HG03342 (cell line): ENCODE results near the gene CACNG3.
"Not testable (repeated sequence)": the region's sequence is repeated elsewhere in the genome, so short reads cannot be mapped to it uniquely, and the experiment has no call there.

Source experiments
- ATAC-seq: cut with Tn5 transposase; IDR thresholded peaks from one replicate; pipeline ENCODE4 v1.9.1; 2021; ENCODE audit warnings: mild to moderate bottlenecking, moderate library complexity; ENCODE audit not compliant: unreplicated experiment

The CACNG3 gene

DNA sequence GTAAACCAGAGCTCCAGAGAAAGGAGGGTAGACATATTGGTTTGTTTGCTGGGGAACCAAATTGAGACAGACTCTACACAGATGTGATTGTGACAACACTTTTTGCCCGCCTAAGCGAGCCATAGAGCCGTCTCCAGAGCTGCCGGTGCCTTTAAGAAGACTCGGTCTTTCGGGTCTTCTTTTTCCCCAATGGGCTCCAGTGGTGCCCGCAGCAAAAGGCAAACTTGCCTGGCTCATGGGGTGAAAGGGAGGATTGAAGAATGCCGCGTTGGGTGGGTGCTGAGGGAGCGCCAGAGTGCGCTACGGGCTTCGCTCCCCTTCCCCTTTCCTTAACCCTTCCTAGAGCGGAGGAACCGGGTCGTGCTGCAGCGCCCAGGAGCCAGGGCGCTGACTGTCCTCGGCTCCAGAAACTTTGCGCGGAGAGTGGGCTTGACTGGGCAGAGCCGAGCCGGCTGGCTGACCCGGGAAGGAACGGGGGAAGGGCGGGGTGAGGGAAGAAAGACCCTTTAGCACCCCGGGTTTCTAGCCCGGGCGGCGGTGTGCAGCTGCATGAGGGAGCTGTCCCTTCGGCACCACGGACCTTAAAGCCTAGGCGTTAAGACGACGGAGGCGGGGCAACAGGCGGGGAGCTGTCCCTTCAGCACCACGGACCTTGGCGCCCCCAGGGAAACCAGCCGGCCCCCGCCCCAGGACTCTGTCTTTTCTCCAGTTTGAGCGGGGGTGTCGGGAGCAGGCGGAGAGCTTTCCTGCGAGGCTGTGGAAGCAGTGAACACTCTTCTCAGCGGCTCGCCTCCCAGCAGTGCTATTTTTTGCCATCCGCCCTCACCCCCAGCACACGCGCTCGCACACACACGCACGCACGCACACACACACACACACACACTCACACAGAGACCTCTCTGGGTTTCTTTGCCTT is at the start of gene CACNG3:
CACNG3 (plus strand) TSS at position 880 of the 916 bp plus-strand sequence. CDS start 420 bp downstream, outside the sequence.
- ATAC-seq, result no peak

- ATAC-seq, result no peak
Measured at GRCh38 chr16:24206926-24207325, 49.2 kb upstream of the CACNG3 start.

DNA sequence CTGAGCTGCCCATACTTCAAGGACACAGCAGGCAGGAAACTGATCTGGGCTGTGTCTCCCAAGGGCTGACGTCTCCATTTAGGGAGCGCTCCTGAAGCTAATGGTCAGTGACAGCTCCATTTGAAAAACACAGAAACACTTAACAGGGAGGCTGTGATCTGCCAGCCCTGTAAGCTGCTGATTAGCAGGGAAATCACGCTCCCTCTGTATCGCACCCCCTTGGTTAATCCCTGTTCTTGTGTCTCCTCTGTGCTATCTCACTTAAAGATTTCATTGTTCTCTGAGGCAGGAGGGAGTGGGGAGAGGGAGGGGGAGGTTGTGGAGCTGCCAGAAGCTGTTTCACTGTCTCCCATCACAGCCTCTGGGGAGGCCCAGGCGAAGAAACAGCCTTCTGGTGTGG is 47.4 kb upstream of the CACNG3 start:
- ATAC-seq, result no peak

DNA sequence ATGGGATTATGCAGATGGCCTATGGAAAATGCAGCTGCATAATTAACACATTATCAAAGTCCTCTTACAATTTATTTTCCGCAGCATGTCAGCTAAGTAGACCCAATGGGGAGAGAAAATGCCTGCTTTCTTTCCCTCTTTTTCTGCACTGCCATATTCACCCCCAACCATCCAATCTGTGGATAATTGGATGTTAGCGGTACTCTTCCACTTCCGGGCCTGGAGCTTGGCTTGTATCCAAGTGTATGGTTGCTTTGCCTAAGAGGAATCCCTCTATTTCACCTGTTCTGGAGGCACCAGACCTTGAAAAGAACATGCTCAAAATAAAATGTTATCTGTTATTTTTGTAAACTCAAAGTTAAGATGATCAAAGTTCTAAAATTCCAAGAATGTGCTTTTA is 41.1 kb upstream of the CACNG3 start:
- ATAC-seq, result no peak

- ATAC-seq, result no peak
Measured at GRCh38 chr16:24216961-24217360, 39.2 kb upstream of the CACNG3 start.

DNA sequence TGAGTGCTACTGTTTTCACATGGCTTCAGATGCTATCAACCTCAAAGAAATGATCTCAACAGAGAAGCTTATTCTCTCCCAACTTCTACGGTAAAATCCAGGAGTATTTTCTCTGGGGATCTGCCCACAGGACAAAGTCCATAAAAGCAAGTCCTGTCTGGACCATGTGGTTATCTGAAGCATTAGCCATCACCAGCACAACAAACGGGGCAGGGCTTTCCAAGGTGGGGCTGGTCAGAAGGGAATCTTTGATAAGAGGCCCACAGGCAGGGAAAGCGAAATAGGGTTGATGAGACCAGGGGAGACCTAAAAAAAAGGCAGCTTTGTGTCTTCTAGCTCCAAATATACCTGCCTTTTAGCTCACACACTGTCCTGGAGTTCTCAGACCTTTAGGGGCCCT is 38.7 kb upstream of the CACNG3 start:
- ATAC-seq, result no peak

DNA sequence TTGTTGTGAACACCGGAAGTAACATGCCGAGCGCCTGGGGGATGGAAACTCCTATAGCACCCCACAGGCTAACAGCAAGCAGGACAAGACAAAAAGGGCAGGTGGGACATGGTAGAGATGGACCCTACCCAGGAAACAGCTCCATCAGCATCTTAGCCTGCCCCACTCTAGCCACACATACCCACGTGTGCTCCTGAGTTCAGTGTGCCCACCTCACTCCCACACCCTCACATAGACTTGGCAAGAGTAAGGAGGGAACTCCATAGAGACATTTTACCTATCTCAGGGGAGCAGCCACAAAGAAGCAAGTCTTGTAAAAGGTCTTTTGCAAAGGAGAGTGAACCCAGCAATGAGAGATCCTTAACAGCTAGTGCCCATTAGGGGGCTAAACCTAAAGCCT is 37.8 kb upstream of the CACNG3 start:
- no peak for ATAC-seq

DNA sequence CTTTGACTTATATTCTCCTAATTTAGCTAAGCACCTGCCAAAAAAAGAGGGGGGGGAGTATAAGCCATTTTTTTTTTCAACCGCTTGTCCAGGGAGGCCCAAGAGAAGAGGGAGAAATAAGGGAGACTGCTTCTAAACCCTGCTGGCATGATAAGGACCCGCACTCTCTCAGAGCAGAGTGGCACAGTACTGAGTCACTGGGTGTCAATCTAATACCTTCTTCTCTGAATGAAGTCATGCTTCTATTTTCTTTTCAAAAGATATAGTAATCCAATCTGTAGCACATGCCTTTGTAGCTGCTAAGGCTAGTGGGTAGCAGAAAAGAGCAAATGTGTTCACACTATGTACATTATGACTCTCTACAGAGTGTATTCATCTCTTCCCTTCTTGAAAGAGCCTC is 34.9 kb upstream of the CACNG3 start:
- no peak for ATAC-seq

- ATAC-seq, result no peak
Measured at GRCh38 chr16:24228514-24228913, 27.6 kb upstream of the CACNG3 start.

DNA sequence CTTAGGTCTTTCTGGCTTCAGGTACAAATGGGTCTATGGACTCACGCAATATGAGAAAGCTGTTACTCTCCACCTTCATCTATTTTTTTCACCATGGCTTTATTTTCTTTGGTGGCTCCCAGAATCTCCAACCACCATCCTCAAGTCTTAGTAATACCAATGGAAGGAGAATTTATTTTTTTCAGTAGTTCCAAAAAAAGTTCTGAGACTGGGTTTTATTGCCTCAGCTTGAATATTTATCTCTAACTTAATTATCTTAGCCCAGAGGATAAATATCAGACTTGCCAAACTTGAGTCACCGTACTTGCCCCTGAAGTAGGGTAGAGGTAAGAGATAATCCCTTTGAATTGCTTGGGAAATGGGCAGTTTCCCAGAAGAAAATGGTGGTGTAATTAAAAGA is 23.2 kb upstream of the CACNG3 start:
- no peak for ATAC-seq

GRCh38 chr16:24234737-24235136 is 21.4 kb upstream of the CACNG3 start:
- ATAC-seq, result no peak

DNA sequence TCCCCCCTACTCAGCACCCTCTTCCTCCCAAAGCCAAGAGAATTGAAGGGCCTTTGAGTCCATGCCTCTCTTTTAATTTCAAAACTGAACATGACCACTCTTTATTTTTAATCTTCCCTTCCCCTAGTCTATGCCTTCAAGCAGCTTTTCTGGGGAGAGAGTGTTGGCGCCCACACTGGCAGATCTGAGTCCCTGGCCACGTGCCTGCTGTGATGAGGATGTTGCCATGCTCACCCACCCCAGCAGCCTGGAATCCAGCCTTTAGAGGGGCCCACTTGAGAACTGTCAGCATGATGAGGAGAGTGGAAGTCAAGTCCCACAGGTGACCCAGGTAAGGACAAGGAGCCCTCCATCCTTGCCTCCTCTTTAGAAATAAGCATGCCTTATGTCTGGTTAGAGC is 20.3 kb upstream of the CACNG3 start:
- ATAC-seq, result no peak

DNA sequence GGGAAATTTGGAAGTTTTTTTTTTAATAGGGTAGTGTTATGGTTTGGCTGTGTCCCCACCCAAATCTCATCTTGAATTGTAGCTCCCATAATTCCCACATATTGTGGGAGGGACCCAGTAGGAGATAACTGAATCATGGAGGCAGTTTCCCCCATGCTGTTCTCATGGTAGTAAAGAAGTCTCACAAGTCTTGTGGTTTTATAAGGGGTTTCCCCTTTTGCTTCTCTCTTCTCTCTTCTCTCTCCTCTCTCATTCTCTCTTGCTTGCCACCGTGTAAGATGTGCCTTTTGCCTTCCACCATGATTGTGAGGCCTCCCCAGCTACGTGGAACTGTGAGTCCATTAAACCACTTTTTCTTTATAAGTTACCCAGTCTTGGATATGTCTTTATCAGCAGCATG is 17.3 kb upstream of the CACNG3 start:
- not testable (repeated sequence) for ATAC-seq

- no peak for ATAC-seq
Measured at GRCh38 chr16:24246911-24247607, 9.1 kb upstream of the CACNG3 start.

DNA sequence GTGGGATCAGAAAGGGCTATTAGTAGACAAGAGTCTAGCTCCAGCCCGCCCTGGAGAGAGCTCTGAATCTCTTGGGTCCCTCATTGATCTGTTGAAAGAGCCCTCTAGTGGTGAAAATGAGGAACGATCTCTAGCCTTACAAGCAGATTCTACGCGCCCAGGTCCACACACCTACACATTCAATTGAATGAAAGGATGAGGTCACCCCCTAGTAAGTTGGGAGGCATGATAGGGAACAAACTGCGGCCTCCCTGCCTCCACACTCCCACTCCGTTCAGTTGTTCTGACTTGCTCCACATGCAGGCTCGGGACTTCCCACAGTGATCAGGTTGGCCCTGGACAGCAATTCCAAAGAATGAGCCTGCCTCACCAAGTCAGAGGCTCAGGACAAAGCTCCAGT is 2.9 kb upstream of the CACNG3 start:
- no peak for ATAC-seq

GRCh38 chr16:24257958-24258357 is 1.8 kb downstream of the CACNG3 start:
- ATAC-seq, result no peak

GRCh38 chr16:24258791-24259190 is 2.7 kb downstream of the CACNG3 start:
- no peak for ATAC-seq

GRCh38 chr16:24262816-24263215 is 6.7 kb downstream of the CACNG3 start:
- ATAC-seq, result no peak

GRCh38 chr16:24270721-24271442 is 14.7 kb downstream of the CACNG3 start:
- no peak for ATAC-seq

GRCh38 chr16:24272379-24272778 is 16.2 kb downstream of the CACNG3 start:
- ATAC-seq, result no peak

GRCh38 chr16:24273508-24274182 is 17.5 kb downstream of the CACNG3 start:
- no peak for ATAC-seq
